Amygdala (tissue), 56 donors: ENCODE data around the gene ARMC9.
A peak's percentile ranks its signal among the peaks of the same experiment; 100 is the strongest.

Source experiments
- DNase-seq, 56 donors: peaks; one replicate each; lab custom pipeline; 2025; lab: John Stamatoyannopoulos, UW

ARMC9 gene

DNA sequence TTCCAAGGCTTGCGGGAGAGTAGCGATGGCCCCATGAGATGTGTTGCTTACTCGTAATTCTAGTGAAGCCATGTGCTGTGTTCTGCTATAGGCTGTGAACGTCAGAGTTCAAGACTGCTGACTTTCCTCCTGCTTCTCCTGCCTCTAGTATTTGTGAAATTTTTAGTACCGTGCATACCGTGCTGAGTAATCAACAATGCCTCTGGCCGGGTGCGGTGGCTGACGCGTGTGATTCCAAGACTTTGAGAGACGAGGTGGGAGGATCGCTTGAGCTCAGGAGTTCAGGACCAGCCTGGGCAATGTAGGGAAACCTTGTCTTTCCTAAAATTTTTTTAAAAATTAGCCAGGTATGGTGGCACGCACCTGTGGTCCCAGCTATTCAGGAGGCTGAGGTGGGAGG, 137.2 kb downstream of the ARMC9 start:
- DNase-seq, result no peak

DNA sequence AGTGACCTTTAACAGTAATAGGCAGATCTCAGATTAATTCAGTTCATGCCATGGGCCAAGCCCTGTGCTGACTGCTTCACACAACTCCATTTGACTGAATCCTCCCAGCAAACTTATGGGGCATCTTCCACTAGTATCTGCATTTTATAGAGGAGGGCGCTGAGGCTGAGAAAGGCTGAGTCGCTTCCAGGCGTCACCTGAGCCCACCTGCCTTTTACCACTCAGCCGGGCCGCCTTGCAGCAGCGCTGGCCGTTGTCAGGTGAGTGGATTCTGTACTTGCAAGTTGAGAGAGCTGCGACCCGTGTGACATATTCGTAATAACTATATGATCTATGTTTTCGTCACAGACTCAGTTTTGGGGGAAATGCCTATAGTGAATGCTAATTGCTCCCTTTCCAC, 137.8 kb downstream of the ARMC9 start:
- DNase-seq, result no peak

DNA sequence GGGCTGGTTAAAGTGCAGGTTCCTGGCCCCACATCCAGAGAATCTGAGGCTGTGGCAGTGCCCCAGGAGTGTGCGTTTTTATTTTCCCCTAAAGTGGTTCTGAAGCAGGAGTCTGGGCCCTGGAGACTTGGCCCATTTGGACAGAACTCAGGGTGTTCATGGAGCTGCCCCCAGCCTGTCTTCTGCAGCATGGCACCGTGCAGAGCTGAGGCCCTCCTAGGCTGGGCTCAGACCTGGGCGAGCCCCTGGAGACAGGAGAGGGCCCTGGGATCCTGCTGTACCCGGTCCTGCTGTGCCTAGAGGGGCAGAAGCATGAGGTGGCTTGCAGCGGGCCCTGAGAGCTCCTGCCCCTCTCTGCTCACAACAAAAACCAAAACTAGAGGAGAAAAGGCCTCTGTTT, 138.3 kb downstream of the ARMC9 start:
- DNase-seq, result no peak

DNA sequence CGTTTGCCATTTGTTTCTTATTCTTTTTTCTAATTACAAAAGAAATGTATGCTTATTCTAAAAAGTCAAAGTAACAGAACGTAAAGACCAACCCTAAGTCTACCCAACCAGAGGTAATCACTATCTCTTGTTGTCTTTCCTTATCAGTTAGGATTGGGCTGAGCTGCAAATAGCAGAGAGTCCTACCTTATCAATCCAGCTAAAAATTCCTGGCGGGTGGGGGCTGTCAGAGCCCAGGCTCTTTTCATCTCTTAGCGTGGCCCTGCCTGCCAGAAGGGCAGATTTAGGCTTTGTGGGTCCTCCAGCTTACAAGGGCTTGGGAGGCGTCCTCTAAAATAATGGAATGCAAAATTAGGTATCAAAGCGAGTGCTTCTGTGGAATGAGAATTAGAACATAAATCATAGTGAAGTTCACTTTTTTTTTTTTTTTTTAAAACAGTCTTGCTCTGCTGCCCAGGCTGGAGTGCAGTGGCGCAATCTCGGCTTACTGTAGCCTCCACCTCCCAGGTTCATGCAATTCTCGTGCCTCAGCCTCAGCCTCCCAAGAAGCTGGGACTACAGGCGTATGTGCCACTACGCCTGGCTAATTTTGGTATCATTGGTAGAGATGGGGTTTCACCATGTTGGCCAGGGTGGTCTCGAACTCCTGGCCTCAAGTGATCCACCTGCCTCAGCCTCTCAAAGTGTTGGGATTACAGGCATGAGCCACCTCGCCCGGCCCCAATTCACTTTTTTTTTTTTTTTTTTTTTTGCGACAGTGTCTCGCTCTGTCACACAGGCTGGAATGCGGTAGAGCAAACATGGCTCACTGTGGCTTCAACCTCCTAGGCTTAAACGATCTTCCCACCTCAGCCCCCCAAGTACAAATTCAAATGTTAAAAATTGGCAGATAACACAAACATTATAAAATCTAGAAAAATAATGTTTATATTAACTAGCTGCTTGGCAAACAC, 139.7 kb downstream of the ARMC9 start:
- no peak for DNase-seq

DNA sequence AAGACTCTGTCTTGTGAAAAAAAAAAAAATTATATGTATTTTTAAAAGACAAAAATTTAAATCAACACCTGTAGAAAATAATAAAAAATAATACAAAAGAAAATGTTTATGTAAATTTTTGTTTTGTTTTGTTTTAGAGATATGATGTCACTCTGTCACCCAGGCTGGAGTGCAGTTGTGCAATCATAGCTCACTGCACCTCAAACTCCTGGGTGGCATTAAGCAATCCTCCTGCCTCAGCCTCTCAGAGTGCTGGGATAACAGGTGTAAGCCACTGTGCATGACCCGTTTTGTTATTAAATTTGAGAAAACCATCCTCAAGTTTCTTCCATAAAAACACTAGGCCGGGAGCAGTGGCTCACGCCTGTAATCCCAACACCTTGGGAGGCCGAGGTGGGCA, 140.9 kb downstream of the ARMC9 start:
- DNase-seq, result no peak

DNA sequence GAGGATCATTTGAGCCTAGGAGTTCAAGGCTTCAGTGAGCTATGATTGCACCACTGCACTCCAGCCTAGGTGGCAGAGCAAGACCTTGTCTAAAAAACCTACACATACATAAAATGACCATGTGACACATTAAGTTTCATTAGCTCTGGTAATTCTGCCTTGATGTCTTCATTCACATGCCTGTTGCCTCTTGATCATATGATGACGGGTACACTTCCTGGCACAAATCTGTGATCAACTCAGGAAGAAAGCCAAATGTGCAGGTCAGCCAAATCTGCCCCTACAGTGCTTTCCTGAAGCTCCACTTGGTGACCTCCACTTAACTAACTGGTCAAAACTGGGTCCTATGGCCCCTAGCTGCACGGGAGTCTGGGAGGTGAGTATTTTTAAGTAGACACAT, 142.7 kb downstream of the ARMC9 start:
- DNase-seq, result no peak

DNA sequence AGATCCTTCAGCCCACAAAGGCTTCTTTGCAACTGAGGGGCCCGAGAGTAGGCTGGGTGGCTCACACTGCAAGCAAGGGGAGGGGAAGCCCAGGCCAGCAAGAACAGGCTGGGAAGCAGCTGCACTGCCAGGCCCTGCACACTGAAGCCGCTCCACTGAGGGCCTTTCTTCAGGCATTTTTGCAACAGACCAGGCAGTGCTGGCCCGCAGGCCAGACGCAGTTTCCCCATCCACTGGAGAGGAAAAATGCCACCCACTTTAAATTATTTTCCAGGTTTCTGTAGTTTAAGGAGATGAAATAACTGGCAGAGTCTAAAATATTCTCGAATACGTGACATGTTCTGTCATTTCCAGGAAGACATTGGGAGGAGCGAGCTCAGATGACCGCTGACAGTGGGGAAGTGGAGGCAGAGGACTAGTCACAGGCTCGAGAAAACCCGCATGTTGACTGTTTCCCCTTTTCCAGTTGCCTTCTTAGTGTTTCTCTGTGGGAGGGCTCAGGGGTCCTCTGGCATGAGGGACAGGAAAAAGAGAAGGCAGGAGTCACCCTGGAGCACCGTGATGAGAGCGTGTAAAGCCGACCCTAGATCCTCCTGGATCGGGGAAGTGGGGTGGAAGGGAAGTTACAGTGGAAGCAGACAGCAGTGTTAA, 143.8 kb downstream of the ARMC9 start:
- DNase-seq, result peak in 8 of 56 donors; percentile 22 to 53 (median 24)

DNA sequence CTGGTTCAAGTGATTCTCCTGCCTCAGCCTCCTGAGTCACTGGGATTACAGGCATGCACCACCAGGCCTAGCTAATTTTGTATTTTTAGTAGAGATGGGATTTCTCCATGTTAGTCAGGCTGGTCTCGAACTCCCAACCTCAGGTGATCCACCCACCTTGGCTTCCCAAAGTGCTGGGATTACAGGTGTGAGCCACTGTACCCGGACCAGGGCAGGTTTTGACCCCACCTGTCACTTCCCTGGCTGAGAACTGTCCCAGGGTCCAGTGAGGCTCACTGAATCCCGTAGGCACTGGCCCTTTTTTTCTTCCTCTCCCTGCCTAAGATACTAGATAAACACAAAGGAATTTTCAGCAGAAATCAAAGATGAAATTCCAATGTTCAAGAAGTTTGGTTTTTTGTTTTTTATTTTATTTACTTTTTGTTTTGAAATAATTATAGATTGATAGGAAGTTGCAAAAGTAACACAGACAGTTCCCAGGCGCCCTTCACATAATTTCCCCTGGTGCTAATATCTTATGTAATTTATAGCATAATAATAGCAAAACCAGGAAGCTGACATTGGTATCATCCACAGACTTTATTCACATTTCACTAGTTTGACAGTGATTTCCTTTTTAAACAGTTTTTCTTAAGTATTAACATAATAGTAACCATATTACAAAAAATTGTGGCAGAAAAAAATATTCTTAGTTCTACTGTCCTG, 144.7 kb downstream of the ARMC9 start:
- no peak for DNase-seq

DNA sequence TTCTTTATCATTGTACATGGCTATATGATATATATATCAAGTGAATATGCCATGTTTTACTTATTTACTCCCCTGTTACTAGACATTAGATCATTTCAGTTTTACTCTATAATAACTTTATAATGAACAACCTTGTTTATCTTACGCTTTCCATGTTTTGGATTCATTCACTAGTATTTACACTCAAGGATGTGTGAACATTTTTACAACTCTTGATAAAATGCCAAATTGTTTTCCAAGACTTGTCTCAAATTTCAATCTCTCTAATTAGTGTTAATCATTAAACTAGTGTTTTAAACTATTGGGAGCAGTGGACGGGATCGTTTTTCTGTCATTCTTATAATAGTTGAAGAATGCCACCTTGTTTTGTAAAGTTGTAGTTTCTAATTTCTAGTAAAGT, 145.6 kb downstream of the ARMC9 start:
- DNase-seq, result no peak

DNA sequence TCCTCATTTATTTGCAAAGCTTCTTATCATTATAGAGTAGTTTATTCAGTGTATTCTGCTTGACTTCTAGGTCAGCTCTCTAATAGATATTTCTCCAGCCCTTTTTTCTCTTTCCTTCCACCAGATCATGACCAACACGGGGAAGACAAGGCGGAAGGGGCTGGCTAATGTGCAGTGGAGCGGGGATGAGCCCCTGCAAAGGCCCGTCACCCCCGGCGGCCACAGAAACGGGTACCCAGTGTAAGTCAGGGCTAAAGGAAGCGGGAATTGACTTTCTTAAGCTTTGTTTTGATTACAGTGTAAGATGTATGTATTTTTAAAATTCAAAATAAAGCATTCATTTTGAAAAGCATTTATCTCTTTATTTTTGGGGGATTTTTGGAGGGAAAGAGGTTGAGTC, 146.4 kb downstream of the ARMC9 start:
- DNase-seq, result no peak

DNA sequence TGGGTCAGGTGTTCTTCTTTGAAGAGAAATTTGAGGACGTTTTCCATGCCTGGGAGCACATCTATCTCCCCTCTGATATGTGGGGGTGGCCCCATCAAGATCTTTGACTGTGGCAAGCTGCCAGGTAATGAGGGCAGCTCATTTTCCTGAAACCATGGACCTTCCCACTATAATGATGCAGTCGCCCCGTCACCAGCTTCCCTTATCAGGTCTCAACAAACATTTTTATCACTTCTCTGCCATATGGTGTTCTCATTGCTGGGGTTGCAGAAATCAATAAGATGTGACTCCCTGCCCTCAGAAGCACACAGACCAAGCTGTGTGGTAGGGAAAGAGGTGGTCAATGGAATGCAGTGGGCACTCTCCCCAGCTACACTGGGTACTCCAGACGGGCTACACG, 148.7 kb downstream of the ARMC9 start:
- DNase-seq, result no peak

DNA sequence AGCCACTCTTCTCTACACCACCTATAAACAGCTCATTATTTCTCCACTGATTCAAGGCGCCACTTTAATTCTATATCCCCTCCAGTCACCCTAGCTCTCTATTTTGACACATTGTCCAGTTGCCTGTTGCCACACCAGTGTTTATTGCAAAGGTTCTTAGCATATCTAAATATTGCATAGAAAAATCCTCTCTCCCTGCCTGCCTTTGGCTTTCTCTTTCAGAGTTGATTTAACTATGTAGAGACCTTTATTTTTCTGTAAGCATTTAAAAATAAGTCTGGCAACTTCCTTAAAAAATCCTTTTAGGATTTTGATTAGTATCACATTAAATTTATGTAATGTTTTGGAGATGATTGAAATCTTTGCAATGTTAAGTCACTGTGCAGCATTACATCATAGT, 149.2 kb downstream of the ARMC9 start:
- no peak for DNase-seq

DNA sequence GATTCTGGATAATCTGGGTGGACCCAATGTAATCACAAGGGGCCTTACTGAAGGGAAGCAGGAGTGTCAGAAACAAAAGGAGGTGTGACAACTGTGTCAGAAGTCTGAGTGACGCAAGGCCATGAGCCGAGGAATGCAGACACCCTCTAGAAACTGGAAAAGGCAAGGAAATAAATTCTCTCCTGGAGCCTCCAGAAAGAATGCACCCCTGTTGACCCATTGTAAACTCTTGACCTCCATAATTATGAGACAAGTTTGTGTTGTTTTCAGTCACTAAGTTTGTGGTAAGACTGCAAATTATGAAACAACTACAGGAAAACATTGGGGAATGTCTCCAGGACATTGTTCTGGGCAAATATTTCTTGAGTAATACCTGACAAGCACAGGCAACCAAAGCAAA, 149.7 kb downstream of the ARMC9 start:
- no peak for DNase-seq

DNA sequence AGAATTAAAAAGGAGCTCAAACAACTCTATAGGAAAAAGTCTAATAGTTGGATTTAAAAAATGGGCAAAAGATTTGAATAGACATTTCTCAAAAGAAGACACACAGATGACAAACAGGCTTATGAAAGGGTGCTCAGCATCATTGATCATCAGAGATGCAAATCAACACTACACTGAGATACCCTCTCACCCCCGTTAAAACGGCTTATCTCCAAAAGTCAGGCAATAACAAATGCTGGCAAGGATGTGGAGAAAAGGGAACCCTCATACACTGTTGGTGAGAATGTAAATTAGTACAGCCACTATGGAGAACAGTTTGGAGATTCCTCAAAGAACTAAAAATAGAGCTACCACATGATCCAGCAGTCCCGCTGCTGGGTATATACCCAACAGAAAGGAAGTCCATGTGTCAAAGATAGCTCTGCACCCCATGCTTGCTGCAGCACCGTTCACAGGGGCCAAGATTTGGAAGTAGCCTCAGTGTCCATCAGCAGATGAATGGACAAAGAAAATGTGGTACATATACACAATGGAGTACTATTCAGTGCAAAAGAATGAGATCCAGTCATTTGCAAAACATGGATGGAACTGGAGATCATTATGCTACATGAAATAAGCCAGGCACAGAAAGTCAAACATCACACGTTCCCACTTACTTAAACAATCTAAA, 150.4 kb downstream of the ARMC9 start:
- peak in 30 of 56 donors; percentile 11 to 90 (median 39) for DNase-seq

DNA sequence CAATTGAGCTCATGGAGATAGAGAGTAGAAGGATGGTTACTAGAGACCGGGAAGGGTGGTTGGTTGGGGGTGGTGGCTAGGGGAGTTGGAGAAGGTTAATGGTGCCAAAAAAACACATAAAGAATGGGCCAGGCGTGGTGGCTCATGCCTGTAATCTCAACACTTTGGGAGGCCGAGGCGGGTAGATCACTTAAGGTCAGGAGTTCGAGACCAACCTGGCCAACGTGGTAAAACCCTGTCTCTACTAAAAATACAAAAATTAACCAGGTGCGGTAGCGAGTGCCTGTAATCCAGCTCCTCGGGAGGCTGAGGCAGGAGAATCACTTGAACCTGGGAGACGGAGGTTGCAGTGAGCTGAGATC, 150.9 kb downstream of the ARMC9 start:
- peak in 1 of 56 donors; percentile 45 for DNase-seq

DNA sequence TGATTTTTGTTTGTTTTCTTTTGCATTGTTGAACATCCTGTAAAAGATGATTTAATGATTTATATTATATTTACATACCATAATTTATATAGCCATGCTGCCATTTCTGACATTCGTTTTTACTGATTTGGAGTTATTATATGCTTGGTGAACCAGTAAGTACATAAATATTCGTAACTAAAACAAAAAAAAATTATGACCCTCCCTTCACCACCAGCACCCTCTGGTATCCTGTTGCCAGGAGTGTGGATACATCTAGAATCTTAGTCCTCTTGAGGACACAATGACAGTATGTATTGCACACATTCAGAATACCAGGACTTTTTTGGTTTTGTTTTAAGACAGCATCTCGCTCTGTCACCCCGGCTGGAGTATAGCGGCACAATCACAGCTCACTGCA, 153.2 kb downstream of the ARMC9 start:
- no peak for DNase-seq

DNA sequence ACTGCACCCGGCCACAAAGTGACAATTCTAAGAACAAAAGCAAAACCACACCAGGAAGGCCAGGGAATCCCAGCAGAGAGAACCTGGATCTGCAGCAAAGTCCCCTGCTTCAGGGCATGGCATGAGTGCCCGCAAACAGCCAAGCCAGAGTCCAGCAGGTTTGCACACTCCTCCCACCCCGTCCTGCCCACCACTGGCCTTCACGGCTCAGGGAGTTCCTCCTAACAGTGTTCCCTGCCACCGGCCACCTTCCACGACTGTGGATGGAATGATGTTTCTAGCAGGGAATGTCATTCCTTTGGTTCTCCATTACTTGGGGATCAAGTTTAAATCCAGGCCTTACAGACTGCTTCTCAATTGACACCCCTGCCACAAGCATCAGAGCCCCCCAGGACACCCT, 155.0 kb downstream of the ARMC9 start:
- DNase-seq, result no peak

DNA sequence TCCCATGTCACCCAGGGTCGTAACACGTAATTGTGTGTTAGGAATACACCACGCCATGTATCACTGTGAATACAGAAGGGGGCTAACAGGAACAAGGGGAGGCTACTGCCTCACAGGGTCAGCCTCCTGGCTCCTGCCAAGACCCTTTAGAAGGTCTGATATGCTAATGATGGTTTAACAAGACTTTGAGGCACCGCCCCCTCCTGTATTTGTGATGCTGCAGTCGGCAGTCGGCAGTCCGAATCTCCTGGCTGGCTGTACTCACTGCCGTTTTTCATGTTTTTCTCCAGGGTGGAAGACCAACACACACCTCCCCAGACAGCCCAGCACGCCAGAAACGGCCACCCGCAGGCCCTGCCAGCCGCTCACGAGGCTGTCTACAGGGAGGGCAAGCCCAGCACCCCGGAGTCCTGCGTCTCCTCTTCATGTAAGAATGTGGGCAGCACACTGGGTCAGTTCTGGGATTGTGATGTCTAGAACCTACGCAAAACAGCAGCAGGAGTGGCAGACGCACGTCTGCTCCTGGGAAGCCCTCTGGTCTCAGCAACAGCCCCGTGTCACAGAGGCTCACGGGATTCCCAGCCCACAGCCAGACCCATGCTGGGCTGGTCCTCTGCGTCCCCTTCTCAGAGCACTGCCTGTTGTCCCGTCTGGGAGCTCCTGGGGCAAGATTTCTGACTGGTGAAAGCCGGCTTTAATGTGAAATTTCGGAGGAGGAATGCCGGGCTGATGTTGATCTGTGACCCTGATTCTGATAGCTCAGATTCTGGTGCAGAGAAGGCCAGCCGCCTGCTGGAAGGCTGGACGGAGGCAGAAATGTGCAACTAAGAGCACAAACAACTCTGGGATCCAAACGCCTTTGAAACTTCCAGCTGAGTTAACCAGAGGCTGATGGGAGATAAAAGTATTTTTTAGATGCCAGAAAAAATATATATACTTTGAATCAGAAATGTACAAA, 157.4 kb downstream of the ARMC9 start:
- no peak for DNase-seq

DNA sequence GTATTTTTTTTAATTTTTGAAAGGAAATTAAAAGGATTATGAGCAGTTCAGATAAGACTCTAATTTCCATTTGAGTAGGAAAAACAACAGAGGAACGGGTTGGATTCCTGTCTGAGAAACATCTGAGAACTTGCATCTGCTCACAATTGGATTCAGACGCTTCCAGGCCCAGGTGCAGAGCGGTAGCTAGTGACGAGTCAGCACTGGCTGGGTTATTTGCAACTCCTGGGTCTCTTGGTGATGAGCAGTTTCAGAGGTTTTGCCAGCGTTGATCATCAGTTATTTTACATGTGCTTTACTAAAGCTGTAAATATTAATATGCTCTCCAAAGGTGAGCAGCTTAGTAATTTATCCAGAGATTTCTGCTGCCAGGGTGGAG, 158.0 kb downstream of the ARMC9 start:
- no peak for DNase-seq

DNA sequence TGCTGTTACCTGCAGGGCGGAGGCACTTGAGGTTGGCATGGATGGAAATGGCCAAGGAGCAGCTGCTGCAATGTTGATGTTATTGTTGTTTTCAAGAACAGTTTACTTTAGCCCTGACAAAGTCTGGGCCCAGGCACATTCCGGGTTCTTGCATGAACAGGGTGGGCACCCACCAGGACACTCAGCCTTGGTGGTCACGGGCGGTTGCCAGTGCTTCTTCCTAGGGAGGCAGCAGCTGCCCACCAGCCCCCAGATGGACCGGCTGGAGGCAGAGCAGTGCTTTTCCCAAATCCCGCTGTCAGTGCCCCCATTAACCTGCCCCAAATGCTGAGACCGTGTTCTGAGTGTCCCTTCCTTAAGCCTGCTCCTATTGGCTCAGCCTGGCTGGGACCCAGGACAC, 158.6 kb downstream of the ARMC9 start:
- DNase-seq, result no peak
